ENCODE measurements around the gene ARHGDIB.
A peak's percentile ranks its signal among the peaks of the same experiment; 100 is the strongest.

ARHGDIB gene

DNA sequence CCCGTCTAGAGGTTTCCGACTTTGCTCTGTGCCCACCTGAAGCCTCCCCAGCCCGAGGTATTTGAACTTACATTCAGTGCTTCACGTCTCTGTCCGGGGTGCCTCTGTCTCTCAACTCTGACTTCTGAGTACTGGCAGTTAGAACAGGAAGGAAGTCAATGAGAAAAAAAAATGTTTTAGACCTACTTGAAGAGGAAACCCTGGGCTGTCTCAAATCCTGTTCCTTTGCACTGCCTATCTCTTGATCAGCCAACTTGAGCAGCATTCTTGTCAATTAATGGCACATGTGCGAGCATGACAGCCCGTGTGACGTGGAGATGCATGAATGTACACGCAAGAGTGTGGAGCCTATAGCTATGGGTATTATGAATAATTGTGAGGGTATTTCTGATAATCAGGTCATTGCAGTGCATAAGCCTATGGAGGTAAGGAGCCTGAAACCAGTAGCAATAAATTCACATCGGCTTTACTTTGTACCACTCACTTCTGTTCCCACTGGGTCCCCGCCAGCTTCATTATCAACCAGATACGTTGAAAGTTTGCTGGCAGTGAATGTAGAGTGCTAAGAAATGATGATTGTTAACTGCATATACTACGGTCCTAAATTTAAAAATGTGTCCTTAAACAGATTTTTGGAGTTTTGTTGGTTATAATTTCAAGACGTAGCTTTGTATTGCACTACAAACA lies at the start of gene ARHGDIB:
Gene ARHGDIB, minus strand, starts transcription at position 136 of the 687 bp plus-strand sequence. CDS start 10,889 bp downstream, outside the sequence.
- DNase-seq = peak; percentile 96

DNA sequence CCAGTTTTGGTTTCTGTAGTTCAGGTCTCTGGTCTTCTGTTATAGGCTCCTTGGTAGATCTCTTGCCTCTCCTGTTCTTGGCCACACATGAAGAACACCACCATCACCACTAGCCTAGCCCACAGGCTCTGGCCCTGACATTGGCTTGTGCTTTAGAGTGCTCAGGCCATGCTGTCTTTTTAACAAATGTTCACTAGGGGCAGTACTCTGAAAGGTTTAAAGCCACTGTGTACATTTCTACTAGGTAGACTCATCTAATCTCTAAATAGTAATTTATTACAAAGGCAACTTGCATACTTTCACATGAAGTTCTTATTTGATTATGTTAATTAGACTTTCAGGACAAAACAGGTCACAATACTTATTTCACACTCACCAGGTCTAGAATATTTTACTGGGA lies 49.8 kb upstream of the ARHGDIB start:
- DNase-seq = no peak

DNA sequence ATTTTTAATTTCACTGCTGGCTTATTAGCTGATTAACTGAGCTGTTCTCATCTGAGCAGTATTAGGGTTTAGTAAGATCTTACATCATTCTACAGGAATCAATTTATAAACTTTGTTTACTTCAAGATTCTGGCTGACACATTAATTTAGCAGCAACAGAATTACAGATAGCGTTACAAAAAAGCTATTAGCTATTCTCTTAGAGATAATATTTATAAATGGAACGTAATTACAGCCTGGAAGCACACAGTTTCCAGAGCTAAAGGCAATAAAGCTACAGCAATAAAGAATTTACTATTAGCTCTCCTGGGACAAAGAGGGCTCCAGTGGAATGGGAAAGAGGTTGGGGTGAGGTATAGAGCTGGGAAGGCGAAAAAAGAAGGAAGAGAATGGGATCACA lies 46.1 kb upstream of the ARHGDIB start:
- DNase-seq = no peak

DNA sequence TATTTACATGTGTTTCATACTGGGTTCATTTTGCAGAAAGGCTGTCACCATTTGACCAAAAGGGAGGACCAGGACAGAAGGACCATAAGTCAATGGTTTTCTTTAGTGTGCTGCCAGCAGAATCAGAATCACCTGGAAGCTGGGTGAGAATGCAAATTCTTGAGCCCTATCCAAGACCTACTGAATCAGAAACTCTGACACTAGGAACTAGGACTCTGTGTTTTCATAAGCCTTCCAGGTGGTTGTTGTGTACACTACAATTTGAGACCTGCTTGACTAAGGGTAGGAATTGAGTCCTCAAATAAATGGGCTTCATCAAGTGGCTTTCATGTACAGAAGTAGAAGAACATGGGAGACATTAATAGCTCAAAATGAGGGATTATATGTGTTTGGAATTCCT lies 43.7 kb upstream of the ARHGDIB start:
- no peak for DNase-seq

DNA sequence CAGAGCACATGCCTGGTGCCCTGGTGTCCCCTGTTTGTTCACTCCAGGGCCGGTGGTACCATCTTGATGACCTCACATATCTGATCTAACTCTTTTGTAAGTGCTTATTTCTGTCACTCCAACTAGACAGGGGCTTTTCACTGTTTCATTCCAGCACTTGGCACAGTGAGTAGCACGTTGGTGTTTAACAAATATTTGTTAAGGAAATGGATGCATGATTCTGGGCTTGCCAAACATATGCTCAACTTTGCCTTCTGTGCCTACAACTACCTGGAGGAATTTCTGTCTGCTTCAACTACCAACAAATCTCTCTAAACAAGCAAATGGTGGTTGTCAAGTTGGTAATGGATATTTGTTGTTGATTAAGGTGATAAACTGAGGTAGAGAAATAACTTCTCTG lies 43.0 kb upstream of the ARHGDIB start:
- DNase-seq = no peak

DNA sequence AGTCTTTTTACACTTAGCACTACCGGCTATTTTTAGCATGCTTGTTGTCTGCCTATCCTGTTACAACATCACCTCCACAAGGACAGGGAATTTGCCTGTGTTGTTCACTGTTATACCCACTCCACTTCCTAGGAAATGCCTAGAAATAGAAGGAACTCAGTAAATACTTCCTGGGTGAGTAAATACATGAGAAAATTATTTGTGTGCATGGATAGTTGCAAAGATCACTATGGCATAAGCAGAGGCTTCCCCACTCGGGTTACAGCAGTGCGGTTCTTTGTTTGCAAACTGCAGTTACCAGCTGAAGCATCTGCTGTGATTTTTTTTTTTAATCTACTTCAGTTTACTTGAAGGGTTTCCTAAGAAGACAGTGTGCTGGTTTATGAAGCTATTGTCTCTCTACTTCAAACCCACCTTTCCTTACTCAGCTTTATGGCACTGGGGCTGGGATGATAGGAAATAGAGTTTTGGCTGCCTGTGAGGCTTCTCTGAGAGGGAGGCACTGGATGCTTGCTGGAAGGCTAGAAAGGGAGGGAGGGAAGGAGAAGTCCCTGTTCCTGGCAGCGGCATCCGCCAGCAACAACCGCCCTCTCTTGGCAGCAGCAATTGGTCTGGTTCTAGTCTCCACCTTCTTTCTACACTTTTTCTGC lies 40.5 kb upstream of the ARHGDIB start:
- DNase-seq = no peak

DNA sequence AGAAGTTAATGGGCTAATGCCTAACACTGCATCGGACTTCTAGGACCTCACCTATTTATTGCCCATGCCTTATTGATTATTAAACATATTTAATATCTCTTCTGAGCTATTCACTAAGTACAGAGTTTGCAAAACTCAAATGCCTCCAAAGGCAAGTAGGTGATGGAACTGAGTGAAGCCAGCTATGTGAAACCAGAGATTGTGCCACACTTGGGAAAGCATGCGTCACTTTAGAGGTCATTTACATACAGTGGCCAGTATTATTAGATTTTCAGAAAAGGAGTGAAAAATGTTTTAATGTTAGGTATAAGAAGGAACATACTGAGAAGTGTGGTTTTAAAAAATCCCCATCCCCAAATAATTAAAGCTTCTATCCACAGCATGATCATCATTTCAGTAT lies 39.2 kb upstream of the ARHGDIB start:
- DNase-seq = no peak

DNA sequence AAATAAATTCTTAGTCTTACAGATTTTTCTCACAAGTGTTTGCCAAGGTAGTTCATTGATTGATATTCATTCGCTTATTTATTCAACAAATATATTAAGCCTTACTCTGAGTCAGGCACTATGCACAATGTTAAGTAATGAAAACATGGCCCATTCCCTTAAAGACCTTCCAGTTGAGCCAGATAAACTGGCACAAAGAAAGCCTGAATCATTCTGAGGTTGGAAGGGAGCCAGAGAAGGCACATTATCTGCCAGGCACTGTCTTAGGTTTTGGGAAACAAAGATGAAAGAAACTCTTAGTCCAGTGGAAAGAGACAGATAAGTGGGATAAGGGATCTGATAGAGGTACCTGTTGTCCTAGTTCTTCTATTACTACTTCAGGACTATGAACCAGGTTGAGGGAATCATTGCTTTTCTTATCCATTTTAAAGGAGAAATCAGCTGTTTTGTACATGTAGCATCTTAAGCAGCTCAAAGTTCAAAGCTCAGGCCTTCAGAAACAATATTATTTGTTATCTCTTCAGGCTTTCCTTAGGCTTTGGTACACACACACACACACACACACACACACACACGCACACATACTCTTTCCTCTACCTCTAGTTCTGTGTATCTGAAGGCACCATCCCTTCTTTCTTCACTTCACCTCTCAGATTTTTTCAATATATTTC lies 38.4 kb upstream of the ARHGDIB start:
- DNase-seq = no peak

DNA sequence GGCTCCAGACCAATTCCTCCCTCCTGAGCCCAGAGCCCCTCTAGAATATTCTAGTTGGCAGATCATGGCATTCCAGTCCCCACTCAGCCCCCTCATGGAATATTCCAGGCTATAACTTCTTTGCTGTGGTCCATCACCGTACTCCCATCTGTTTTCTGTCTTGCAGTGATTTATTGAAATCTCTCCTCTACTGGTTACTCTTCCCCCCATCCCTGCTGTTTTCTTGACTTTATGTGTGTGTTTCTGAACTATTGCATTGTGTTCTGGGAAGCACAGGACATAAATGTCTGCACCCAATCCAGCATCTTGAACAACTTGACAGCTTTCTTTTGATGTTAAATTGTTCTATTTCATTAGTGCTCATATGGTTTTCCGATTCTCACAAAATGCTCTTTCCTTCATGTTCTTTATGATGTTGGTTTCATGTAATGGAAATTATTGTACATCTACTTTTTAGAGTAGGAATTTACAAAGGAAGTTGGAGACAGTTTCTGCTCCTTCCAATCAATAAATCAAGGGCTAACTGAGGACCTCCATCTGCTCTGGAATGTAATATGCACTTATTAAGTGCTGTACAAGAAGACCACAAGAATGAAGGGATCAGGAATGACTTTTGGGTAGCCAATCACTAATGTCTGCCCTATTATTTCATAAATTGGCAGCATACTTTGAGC lies 37.8 kb upstream of the ARHGDIB start:
- no peak for DNase-seq

DNA sequence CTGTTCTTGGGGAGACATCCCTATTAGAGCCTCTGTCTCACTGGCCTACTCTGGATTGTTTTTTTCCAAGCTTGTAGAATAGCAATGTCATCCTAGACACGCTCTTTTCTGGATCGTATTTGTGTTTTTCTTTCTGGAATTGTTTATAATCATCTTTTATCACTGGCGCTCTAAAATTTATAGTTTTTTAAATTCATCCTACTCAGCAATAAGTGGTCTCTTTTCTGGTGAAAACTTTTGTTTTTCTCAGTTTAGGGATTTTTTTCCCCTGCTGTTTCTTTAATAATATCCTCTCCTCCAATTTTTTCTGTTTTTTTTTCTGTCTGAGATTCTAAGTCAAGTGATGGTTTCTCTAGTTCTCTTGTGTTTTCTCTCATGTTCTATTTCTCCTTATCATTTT lies 36.6 kb upstream of the ARHGDIB start:
- no peak for DNase-seq

DNA sequence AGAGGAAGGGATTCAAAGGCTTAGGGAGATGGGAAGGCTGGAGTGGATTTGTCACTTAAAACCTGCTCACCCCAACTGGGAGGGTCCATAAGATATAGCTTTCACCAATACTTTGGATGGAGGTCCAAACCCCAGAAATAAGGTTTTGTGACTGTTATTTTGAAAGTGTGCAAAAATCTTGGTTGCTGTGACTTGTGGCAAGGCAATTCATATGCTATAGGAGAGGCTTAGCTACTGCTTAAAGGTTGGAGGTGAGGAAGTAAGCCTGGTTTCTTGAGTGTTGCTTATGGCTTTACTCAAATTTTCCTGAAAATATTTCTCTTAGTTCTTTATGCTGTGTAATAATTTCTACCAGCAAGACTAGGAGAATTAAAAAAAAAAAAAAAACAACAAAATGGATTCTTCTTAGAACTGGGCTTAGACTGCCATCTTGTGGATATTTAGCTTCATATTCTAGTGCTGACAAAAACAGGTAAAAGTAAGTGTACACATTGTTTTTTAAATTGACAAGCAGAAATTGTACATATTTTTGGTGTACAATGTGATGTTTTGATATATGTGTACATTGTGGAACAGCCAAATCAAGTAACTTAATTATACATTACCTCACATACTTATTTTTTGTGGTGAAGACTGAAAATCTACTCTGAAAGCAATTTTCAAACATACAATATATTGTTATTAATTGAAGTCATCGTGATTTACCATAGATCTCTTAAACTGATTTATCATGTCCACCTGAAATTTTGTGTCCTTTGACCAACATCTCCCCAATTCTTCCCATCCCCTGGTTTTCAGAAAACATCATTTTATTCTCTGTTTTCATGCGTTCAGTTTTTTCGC lies 34.4 kb upstream of the ARHGDIB start:
- DNase-seq = peak; percentile 63

DNA sequence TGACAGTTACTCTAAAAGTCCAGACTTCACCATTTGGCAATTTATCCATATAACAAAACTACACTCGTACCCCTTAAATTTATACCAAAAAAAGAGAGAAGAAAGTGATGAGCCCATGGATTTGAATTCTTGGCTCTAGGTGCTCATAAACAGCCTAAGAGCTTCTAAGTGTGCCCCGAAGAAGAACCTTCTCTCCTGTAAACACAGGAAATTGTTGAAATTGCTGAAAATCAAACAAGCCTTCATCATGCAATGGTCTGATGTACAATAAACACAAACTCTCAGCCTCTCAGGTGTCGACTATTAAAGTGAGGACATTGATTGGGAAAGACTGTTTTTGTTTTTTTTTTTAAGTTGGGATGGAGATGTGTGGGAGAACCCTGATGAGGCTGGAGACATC lies 33.2 kb upstream of the ARHGDIB start:
- no peak for DNase-seq

DNA sequence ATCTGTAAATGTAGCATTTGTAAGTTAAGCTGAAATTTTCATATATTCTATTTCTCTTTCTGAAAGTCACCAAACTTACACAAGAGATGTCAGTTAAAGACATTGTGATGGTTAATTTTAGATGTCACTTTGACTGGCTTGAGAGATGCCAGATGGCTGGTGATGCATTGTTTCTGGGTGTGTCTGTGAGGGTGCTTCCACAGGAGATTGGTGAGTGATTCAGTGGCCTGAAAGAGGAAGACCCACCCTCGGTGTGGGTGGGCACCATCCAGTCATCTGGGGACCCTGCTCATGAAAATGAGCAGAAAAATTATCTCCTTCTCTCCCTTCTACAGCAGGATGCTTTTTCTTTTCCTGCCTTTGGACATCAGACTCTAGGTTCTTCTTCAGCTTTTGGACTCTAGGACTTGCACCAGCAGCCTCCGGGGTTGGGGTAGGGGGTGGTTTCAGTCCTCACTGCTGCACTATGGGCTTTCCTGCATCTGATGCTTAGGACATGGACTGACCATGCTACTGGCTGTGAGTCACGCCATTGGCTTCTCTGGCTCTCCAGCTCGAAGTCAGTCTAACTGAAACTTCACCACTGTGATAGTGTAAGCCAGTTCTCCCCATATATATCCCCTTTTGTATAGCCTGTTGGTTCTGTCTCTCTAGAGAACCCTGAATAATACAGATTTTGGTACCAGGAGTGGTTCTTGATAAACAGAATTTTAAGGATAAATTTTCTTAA lies 32.3 kb upstream of the ARHGDIB start:
- peak; percentile 24 for DNase-seq

DNA sequence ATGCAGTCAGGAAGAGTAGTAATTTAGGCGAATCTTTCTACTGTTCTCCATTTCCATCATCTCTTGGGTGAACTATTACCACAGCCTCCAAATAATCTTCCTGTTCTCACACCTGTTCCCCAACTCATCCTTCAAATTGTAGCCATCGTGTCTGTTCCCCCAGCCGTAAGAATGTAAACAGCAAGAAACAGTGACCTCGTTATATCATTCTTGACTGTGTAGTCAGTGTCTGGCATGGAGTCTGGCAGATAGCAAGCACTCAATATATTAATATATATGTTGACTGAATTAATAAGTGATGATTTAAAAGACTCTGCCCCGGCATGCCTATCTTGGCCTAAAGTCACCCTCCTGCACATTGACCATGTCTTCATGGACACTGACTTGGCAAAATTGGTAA lies 31.7 kb upstream of the ARHGDIB start:
- no peak for DNase-seq

DNA sequence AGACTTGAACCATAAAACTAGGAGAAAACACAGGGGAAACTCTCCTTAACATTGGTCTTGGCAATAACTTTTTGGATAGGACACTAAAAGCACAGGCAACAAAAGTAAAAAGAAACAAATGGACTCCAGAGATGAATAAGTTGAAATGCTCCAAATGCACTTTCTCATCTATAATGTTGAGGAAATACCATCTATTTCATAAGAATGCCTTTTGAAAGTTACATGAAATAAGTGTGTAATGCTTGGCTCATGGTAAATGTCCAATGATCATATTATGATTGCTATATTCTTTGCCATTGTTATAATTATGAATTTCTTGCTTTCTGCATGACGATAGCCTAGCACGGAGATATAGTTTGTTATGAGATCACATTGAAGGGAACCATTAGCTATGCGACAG lies 31.3 kb upstream of the ARHGDIB start:
- DNase-seq = no peak

DNA sequence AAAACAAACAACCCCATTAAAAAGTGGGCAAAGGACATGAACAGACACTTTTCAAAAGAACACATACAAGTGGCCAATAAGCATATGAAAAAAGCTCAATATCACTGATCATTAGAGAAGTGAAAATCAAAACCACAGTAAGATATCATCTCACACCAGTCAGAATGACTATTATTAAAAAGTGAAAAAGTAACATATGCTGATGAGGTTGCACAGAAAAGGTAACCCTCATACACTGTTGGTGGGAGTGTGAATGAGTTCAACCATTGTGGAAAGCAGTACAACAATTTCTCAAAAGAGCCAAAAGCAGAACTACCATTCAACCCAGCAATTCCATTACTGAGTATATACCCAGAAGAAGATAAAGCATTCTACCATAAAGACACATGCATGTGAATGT lies 29.7 kb upstream of the ARHGDIB start:
- DNase-seq = no peak

DNA sequence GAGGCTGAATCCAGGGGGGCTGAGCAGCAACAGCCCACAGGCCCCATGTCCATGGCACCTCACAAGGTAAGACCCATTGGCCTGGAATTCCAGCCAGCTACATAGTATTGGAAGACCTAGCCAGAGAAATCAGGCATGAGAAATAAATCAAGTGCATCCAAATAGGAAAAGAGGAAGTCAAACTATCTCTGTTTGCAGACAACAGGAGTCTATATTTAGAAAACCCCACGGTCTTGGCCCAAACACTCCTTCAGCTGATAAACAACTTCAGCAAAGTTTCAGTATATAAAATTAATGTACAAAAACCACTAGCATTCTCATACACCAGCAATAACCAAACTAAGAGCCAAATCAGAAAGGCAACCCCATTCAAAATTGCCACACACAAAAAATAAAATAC lies 28.4 kb upstream of the ARHGDIB start:
- no peak for DNase-seq

DNA sequence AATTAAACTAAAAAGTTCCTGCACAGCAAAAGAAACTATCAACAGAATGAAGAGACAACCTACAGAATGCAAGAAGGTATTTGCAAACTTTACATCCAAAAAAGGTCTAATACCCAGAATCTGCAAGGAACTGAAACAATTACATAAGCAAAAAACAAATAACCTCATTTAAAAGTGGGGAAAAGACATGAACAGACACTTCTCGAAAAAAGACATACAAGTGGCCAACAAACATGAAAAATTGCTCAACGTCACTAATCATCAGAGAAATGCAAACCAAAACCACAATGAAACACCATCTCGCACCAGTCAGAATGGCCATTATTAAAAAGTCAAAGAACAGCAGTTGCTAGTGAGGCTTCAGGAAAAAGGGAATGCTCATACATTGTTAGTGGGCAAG lies 26.6 kb upstream of the ARHGDIB start:
- DNase-seq = no peak

DNA sequence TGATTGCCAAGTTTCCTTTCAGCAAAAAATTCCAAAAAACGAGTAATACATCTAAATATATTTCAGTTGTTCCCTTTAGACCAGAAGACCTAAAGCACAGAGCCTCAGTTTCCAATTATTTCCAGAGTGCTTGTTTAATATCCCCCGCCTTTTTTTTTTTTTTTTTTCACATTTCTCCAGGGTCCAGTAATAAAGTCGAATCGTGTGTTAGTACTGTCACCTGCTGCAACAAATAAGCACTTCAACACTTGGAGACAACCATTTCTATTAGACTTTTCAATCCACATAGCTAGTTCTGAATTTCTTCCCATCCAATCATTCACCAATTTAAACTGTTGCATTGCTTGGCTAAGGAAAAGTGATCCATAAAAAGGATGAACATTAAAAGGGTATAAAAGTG lies 25.0 kb upstream of the ARHGDIB start:
- DNase-seq = no peak

DNA sequence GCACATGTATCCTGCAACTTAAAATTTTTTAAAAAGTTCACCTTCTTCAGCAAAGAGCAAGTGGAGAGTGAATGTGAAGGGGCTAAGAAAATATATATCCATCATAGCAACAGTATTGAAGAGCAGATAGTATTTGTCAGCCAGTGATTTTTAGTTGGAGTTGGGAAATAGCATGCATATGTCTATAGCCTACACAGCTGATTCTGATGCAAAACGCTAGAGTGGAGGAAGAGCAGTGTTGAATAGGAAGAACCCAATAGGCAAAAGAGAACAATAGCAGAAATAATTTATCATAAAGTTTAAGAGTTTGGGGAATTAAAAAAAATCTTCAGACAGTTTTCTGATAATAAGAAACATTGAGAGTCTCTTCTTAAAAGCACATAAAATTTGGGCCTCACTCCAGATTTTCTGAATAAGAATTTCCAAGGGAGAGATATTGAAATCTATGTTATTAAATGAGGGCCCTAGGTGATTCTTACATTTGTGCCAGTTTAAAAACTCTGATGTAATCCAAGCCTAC lies 23.4 kb upstream of the ARHGDIB start:
- no peak for DNase-seq

DNA sequence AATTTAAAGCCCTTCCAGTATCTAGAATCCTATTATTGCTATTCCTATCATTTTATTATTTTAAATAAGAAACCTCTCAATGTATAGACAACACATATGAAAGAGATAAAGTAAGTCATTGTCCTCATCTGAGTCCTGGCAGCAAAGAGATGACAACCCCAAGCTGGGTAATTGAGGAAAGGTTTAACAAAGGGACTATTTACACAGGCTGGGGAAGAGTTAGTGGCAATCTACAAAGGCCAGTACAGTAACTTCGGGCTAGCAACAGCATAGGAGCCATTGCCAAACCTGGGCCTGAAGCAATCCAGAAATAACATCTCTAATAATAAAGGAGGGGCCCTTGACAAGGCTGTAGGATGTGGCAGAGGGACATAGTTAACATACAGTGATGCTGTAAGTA lies 22.6 kb upstream of the ARHGDIB start:
- DNase-seq = no peak

DNA sequence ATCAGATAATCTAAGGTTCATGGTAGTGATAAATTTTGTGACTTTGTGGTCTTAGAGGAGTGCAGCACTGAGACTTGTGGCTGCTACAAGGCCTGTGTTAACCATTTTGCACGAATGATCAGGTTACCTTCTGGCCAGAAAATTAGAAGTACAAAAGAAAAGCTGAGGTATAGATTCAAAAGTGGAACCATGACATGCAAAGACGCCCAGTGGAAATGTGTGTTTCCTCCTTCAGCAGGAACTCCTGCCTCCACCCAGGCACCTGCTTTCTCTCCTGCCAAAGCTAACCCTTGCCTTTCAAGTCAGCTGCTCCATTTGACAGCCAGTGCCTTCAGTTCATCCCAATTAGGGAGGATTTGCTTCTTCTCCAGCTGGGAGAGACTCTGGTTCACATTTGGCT lies 21.6 kb upstream of the ARHGDIB start:
- DNase-seq = no peak

All from CD4-positive, alpha-beta T cell treated with Interleukin-4 for 4 hours (primary cell).